HG03575 (cell line): Measurements from ENCODE around the gene RAI1.
"Not testable (repeated sequence)": the region's sequence is repeated elsewhere in the genome, so short reads cannot be mapped to it uniquely, and the experiment has no call there.

Source experiments
- ATAC-seq: cut with Tn5 transposase; IDR thresholded peaks from one replicate; pipeline ENCODE4 v1.9.1; 2021; ENCODE audit not compliant: unreplicated experiment, insufficient number of reproducible peaks, low FRiP score; ENCODE audit errors: extremely low read depth

The RAI1 gene

GRCh38 chr17:17677299-17678040 lies 3.8 kb upstream of the RAI1 start:
- no peak for ATAC-seq

- not testable (repeated sequence) for ATAC-seq
These were observed 3.1 kb upstream of the RAI1 start for GRCh38 chr17:17678063-17678699.

- ATAC-seq = no peak
These were observed 2.0 kb upstream of the RAI1 start for GRCh38 chr17:17679243-17679642.

- ATAC-seq = no peak
These were observed 1.5 kb upstream of the RAI1 start for GRCh38 chr17:17679748-17680147.

GRCh38 chr17:17680477-17681186 lies 626 bp upstream of the RAI1 start:
- ATAC-seq = no peak

- no peak for ATAC-seq
These were observed 560 bp downstream of the RAI1 start for GRCh38 chr17:17681744-17682292.

GRCh38 chr17:17682293-17682736 lies 1.1 kb downstream of the RAI1 start:
- no peak for ATAC-seq

- no peak for ATAC-seq
These were observed 1.8 kb downstream of the RAI1 start for GRCh38 chr17:17682737-17683680.

GRCh38 chr17:17683710-17684365 lies 2.6 kb downstream of the RAI1 start:
- ATAC-seq = no peak

GRCh38 chr17:17684906-17685774 lies 3.9 kb downstream of the RAI1 start:
- ATAC-seq = no peak

- ATAC-seq = no peak
These were observed 4.6 kb downstream of the RAI1 start for GRCh38 chr17:17685775-17686291.

- no peak for ATAC-seq
These were observed 8.1 kb downstream of the RAI1 start for GRCh38 chr17:17689312-17689711.

- not testable (repeated sequence) for ATAC-seq
These were observed 9.0 kb downstream of the RAI1 start for GRCh38 chr17:17690233-17690632.

- ATAC-seq = no peak
These were observed 10.4 kb downstream of the RAI1 start for GRCh38 chr17:17691468-17692263.

- ATAC-seq = no peak
These were observed 11.3 kb downstream of the RAI1 start for GRCh38 chr17:17692353-17693252.
